Measurements from ENCODE around the gene KIRREL3.

Gene KIRREL3

DNA sequence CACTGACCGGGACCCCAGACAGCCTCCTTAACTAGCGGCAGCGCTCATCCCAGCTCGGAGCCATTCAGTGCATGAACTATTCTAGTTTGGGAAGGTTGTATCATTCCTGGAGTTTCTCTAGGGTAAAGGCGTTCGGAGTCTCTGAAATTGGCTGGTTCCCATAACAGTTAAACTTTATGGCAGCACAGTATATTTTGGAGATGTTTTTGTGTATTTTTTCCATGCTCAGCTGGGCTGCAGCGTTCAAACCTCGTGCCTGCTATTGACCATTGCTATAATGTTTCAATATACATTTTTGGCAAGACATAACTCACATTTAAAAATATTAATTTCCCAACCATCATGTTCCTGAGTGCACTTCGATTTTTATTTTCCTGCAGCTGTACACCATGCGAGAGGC is 475.4 kb downstream of the KIRREL3 start:
- TF ChIP-seq, protein P1, sequence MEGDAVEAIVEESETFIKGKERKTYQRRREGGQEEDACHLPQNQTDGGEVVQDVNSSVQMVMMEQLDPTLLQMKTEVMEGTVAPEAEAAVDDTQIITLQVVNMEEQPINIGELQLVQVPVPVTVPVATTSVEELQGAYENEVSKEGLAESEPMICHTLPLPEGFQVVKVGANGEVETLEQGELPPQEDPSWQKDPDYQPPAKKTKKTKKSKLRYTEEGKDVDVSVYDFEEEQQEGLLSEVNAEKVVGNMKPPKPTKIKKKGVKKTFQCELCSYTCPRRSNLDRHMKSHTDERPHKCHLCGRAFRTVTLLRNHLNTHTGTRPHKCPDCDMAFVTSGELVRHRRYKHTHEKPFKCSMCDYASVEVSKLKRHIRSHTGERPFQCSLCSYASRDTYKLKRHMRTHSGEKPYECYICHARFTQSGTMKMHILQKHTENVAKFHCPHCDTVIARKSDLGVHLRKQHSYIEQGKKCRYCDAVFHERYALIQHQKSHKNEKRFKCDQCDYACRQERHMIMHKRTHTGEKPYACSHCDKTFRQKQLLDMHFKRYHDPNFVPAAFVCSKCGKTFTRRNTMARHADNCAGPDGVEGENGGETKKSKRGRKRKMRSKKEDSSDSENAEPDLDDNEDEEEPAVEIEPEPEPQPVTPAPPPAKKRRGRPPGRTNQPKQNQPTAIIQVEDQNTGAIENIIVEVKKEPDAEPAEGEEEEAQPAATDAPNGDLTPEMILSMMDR (IDR thresholded peaks at IDR 0.05; ENCODE audit: low read depth, low read length, missing control alignments) = no peak
- no peak for DNase-seq (ENCODE audit: low read depth)
- H3K4me3 ChIP-seq (ENCODE audit: low read depth, low read length) = no peak overlapping the region

DNA sequence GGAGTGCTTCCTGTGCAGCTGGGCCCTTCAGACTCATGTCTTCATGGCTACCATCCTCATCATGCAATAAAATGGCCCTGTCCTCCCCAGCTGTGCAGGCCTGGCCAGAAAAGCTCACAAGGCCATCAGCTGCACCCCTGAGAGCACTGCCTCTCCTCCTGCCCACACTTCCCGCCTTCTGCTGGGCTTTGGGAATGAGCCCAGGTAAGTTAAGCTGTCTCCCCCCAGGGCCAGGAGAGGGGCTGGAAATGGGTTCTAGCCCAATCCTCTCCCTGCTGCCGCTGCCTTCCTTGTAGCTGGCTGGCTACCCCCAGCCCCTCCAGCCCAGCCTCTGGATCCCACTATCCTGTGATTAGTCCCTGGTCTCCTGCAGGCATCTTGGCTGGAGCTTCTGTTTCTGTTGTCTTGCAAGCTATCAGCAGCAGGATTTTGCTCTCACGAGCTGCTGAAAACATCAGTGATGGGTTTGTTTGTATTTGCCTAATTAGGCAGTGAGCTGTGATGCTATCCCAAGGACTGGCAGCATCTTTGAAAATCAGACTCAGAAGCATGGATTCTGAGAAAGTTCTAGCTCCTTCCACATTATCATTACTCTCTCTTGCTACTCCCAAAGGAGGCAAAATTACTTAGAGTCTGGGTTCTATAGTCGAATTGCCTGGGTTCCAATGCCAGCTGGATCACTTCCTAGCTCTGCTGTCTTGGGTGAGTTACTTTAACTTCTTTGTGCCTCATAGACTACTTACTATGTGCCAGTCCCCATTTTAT is 476.9 kb downstream of the KIRREL3 start:
- no peak overlapping the region for H3K4me3 ChIP-seq (ENCODE audit: low read depth, low read length)
- no peak for DNase-seq (ENCODE audit: low read depth)
- TF ChIP-seq, protein P1 (IDR thresholded peaks at IDR 0.05; ENCODE audit: low read depth, low read length, missing control alignments) = no peak

DNA sequence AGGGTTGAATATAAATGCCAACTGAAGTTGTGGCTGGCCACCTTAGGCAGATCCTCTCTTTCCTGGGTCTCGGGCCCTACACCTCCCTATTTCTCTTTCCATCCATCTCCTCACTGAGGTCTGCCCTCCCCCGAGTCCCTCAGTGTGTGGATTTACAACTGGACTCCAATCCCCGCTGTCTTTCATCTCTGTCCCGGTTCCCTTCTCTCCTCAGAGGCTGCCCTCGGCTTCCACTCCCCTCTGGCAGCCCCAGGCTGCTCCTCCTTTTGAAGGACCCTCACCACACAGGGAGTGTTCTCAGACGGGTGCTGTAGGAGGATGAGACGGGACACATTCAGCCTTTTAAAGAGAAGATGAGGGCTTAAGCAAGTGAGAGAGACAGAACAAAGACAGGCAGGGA is 478.0 kb downstream of the KIRREL3 start:
- no peak for DNase-seq (ENCODE audit: low read depth)
- TF ChIP-seq, protein P1 (IDR thresholded peaks at IDR 0.05; ENCODE audit: low read depth, low read length, missing control alignments) = no peak
- no peak overlapping the region for H3K4me3 ChIP-seq (ENCODE audit: low read depth, low read length)

DNA sequence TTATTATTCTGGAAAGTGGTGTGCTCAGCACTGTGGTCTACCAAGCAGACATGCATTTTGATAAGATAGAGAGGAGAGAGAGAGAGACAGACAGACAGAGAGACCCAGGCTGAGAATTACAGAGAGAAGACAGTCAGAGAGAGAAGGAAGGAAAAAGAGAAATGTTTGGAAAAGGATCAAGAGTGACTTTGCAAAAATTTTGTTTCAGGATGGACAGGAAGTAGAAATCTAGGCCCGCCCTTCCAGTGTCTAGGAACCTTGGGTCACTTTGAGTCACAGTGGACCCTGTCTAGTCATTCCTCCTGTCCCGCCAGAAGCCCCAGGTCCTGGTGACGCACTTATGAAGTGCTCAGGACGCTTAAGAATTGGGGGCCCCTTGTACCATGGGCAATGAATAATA is 478.4 kb downstream of the KIRREL3 start:
- TF ChIP-seq, protein P1 (IDR thresholded peaks at IDR 0.05; ENCODE audit: low read depth, low read length, missing control alignments) = no peak
- H3K4me3 ChIP-seq (ENCODE audit: low read depth, low read length) = no peak overlapping the region
- DNase-seq (ENCODE audit: low read depth) = no peak

DNA sequence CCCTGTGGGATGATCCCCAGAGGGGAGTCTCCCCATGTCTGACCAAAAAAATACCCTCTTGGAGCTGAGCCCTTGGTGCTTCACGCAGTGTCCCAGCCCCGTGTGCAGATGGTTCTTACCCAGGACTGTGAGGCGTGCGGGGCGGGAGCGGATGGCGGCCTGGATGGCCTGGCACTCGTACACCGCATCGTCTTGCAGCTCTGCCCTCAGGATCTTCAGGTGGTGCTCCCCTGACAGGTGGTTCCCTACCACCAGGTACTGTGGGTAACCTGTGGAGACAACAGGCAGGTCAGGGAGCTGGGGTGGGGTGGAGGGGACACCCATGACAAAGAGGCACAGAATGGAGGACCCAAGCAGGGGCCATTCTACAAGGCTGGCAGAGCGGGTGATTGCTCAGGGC is 479.4 kb downstream of the KIRREL3 start:
- DNase-seq (ENCODE audit: low read depth) = no peak
- H3K4me3 ChIP-seq (ENCODE audit: low read depth, low read length) = no peak overlapping the region
- TF ChIP-seq, protein P1 (IDR thresholded peaks at IDR 0.05; ENCODE audit: low read depth, low read length, missing control alignments) = no peak

DNA sequence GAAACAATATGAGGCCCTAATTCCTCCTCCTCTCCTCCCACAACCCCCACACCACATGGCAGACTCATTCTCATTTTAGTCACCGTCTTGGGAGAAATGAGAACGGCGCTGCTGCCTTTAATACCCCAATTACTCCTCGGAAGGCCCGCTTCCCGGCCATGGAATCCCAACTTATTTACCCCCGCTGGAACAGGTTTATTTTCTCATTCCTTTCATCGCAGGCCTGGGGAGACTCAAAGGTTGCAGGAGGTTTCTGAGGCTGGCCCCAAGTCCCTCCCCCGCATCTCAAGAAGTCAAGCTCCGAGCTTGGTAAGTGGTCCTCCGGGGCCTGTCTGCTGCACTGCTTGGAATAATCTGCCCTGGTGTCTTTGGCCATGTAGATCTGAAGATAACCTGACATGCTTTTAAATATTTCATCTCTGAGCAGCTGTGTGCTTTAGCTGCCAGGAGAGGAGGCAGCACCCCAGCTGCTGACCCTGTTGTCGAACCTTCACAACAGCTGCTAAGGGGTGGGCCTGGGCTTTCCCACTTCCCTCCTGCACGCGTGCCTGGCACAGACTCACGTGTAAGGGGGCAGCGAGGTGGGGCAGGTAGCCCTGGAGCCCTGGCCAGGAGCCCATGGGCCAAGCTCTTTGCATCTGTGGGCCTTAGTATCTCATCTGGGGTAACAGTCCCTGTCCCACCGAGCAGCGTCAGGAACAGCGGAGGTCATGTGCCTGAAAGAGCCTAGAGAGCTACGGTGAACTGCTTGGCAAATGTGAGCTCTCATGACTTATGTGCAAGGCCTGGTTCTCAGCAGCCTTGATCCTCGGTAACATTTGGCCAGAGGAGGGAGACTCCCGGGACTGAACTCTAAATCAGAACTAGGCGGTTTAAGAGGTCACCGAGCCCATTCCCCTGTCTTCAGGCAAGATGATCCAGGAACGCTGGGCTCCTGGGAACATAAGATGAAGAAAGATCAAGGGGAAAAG is 480.5 kb downstream of the KIRREL3 start:
- no peak for DNase-seq (ENCODE audit: low read depth)
- H3K4me3 ChIP-seq (ENCODE audit: low read depth, low read length) = no peak overlapping the region
- TF ChIP-seq, protein P1 (IDR thresholded peaks at IDR 0.05; ENCODE audit: low read depth, low read length, missing control alignments) = no peak
